Lung (tissue), 12 donors: ENCODE results near the gene HOMER1. TPM values are rescaled to one million over a fixed set of nuclear protein-coding genes. Genes with fewer than 3 reads are reported as not detected.

Experiments used
- ATAC-seq: fragments of 200-7000 bp; cut with Tn5 transposase; one replicate; pipeline ENCODE4 v1.9.1; 2020; ENCODE audit warnings: moderate number of reproducible peaks; ENCODE audit not compliant: insufficient read depth, low FRiP score
- DNase-seq, 3 donors: peaks; one replicate each; pipeline ENCODE4 v3.0.0-alpha.2; 2013 to 2017
- H3K27ac ChIP-seq, 2 donors: one replicate each; pipeline ENCODE4 v1.5.1; 2013; ENCODE audit warnings: mild to moderate bottlenecking in 2 of 2, moderate library complexity in 2 of 2, control low read depth in 1 of 2, inconsistent platforms in 1 of 2, low read depth in 1 of 2, low read length in 1 of 2
- H3K27me3 ChIP-seq, 3 donors: one replicate each; pipeline ENCODE4 v1.5.1; 2013; ENCODE audit warnings: low read length in 2 of 3; ENCODE audit not compliant: control insufficient read depth in 3 of 3, insufficient read depth in 3 of 3
- H3K36me3 ChIP-seq, 4 donors: one replicate each; pipeline ENCODE4 v1.5.1; 2013; ENCODE audit warnings: low read length in 4 of 4, mild to moderate bottlenecking in 1 of 4, moderate library complexity in 1 of 4; ENCODE audit not compliant: control insufficient read depth in 4 of 4, insufficient read depth in 4 of 4
- H3K4me1 ChIP-seq, 5 donors: one replicate each; pipeline ENCODE4 v1.5.1; 2013; ENCODE audit warnings: low read length in 5 of 5, mild to moderate bottlenecking in 2 of 5, moderate library complexity in 1 of 5; ENCODE audit not compliant: control insufficient read depth in 5 of 5, insufficient read depth in 5 of 5
- H3K4me3 ChIP-seq: one replicate; pipeline ENCODE4 v1.5.1; 2013; ENCODE audit warnings: mild to moderate bottlenecking, control low read depth, moderate library complexity
- H3K9ac ChIP-seq, 2 donors: one replicate each; pipeline ENCODE4 v1.5.1; 2013; ENCODE audit warnings: low read length in 2 of 2, control low read depth in 1 of 2; ENCODE audit not compliant: insufficient read depth in 1 of 2
- H3K9me3 ChIP-seq, 4 donors: one replicate each; pipeline ENCODE4 v1.5.1; 2013; ENCODE audit warnings: low read length in 3 of 4, mild to moderate bottlenecking in 1 of 4, moderate library complexity in 1 of 4; ENCODE audit not compliant: control insufficient read depth in 4 of 4, insufficient read depth in 3 of 4
- WGBS, 2 donors: extraction: QIAGEN DNeasy Blood & Tissue Kit; methylation state at CpG; one replicate each; pipeline ENCODE4 v1.1.7; 2013; 5-methylcytosine and 5-hydroxymethylcytosine counted together
- polyA plus RNA-seq, 2 donors: library from polyadenylated mRNA; stranded (reverse); fragments of 200-250 nt; gene quantifications; one replicate each; pipeline ENCODE4 v1.2.1, GENCODE V29; 2013
- total RNA-seq, 2 donors: library from RNA; depleted of rRNA in 1 of 2; stranded (reverse); fragments of >200 nt in 1 of 2; gene quantifications; one replicate each; pipeline ENCODE4 v1.2.1, GENCODE V29; 2014 to 2021
- TF ChIP-seq, protein P1 (sequence below): IDR thresholded peaks from 2 replicates; pipeline ENCODE4 v1.5.1; 2012; ENCODE audit warnings: mild to moderate bottlenecking; ENCODE audit errors: control extremely low read depth, extremely low read depth
- donor health status: control.
- donor health status: control.
- donor health status: Bipolar disorder and iron deficiency.
- donor health status: healthy.
- donor health status: DM: yes; HTN: yes; CAD: no.

The HOMER1 gene
- total and polyA plus RNA-seq, 4 donors, result 1.2 to 15.4 (median 4.5) TPM

DNA sequence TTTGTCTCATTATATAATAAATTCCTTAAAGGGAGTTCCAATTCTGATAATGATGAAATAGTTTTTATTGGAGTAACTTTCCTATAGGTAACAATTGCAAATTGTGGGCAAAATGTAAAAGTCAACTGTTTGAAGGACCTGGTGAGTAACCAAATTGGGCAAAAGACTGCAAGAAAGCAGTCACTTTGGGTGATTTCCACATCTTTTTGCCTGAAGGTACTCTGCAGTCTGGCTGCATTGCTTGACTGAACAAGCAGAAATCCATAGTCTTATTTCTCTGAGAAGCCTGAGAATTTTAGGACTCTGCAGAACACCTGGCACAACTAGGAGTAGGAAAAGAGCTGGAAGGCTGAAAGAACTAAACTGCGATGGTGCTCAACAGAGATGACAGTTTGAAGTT lies 114.9 kb downstream of the HOMER1 start:
- no peak overlapping the region for H3K4me3 ChIP-seq
- no peak for ATAC-seq
- no peak overlapping the region for H3K9ac ChIP-seq
- no peak overlapping the region for H3K27ac ChIP-seq
- no peaks in the 10 kb centered on the region for H3K9me3 ChIP-seq
- no peaks in the 10 kb centered on the region for H3K27me3 ChIP-seq
- WGBS, 2 donors, result 88 to 94% methylated on average over 1 of the region's 1 CpG
- DNase-seq, result no peak
- peaks cover 0 to 7% (median 0%) of the 10 kb centered on the region in 4 donors for H3K36me3 ChIP-seq
- TF ChIP-seq, protein P1, sequence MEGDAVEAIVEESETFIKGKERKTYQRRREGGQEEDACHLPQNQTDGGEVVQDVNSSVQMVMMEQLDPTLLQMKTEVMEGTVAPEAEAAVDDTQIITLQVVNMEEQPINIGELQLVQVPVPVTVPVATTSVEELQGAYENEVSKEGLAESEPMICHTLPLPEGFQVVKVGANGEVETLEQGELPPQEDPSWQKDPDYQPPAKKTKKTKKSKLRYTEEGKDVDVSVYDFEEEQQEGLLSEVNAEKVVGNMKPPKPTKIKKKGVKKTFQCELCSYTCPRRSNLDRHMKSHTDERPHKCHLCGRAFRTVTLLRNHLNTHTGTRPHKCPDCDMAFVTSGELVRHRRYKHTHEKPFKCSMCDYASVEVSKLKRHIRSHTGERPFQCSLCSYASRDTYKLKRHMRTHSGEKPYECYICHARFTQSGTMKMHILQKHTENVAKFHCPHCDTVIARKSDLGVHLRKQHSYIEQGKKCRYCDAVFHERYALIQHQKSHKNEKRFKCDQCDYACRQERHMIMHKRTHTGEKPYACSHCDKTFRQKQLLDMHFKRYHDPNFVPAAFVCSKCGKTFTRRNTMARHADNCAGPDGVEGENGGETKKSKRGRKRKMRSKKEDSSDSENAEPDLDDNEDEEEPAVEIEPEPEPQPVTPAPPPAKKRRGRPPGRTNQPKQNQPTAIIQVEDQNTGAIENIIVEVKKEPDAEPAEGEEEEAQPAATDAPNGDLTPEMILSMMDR, result no peak
- peaks cover 0 to 4% (median 0%) of the 10 kb centered on the region in 5 donors for H3K4me1 ChIP-seq

DNA sequence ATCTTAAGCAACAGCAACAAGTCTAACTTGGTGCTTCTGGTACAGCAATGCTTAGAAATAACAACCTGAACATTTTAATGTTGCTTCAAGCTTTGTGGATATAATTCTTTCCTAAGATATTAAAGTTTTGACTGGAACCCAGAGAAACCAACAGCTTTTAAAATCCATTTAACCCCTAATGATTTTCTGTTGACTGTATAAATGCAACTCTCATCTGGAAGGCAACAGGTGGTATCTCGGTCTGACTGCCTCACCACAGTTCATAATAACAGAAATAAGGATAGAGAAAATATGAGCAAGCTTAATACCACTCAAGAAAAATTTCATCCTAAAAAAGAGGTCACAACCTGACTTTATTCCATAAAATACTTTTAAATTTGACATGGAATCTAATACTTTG lies 116.9 kb downstream of the HOMER1 start:
- Histone ChIP-seq H3K4me1 (peaks cover 0 to 4% (median 0%) of the 10 kb centered on the region in 5 donors), H3K36me3 (peaks cover 0 to 7% (median 0%) of the 10 kb centered on the region in 4 donors), H3K27me3 (no peaks in the 10 kb centered on the region), H3K4me3 (no peak overlapping the region), H3K27ac (no peak overlapping the region), H3K9ac (no peak overlapping the region), H3K9me3 (no peaks in the 10 kb centered on the region)
- 95 to 98% methylated on average over 1 of the region's 1 CpG for WGBS, 2 donors
- ATAC-seq (no peak), DNase-seq (no peak)
- TF ChIP-seq, protein P1, result no peak

DNA sequence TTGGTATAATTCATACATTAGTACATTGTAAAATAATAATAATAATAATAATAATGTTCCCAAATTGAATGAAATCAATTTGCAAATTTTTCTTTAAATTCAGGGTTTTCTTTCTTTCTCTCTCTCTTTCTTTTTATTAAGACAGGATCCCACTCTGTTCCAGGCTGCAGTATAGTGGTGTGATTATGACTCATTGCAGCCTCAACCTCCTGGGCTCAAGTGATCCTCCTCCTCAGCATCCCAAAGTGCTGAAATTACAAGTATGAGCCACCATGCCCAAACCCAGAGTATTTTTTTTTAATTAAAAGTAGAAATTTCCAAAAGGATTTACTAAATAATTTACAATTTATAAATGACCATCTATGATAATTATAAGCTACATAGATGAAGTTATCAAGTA lies 117.7 kb downstream of the HOMER1 start:
- no peaks in the 10 kb centered on the region for H3K27me3 ChIP-seq
- ATAC-seq (no peak), DNase-seq (no peak)
- H3K4me3 ChIP-seq, result no peak overlapping the region
- H3K9me3 ChIP-seq, result no peaks in the 10 kb centered on the region
- H3K9ac ChIP-seq, result no peak overlapping the region
- peaks cover 0 to 4% (median 0%) of the 10 kb centered on the region in 5 donors for H3K4me1 ChIP-seq
- H3K36me3 ChIP-seq, result peaks cover 0 to 4% (median 0%) of the 10 kb centered on the region in 4 donors
- no peak overlapping the region for H3K27ac ChIP-seq
- TF ChIP-seq, protein P1, result no peak

DNA sequence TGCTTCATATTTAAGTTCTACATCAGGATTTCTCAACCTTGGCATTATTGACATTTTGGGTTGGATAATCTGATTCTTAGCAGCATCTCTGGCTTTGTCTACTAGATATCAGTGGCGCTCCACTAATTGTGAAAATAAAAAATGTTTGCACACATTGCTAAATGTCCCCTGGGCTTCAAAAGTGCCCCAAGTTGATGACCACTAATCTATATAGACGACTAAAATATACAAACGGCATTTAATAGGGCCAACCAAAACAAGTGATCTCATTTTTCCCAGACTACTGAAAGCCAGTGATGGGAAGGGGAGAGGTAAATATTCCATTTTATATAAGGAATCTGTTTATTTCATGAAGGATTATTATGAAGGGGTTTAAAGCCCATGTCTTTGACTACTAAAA lies 118.6 kb downstream of the HOMER1 start:
- peaks cover 0 to 4% (median 0%) of the 10 kb centered on the region in 5 donors for H3K4me1 ChIP-seq
- no peak overlapping the region for H3K4me3 ChIP-seq
- 82 to 89% methylated on average over 3 of the region's 3 CpGs for WGBS, 2 donors
- H3K27me3 ChIP-seq, result no peaks in the 10 kb centered on the region
- no peak overlapping the region for H3K9ac ChIP-seq
- H3K27ac ChIP-seq, result no peak overlapping the region
- H3K9me3 ChIP-seq, result no peaks in the 10 kb centered on the region
- ATAC-seq, result no peak
- no peak for DNase-seq
- peaks cover 0 to 4% (median 0%) of the 10 kb centered on the region in 4 donors for H3K36me3 ChIP-seq
- TF ChIP-seq, protein P1, result no peak
